ENCODE data around the gene PHLPP2.

Gene PHLPP2

DNA sequence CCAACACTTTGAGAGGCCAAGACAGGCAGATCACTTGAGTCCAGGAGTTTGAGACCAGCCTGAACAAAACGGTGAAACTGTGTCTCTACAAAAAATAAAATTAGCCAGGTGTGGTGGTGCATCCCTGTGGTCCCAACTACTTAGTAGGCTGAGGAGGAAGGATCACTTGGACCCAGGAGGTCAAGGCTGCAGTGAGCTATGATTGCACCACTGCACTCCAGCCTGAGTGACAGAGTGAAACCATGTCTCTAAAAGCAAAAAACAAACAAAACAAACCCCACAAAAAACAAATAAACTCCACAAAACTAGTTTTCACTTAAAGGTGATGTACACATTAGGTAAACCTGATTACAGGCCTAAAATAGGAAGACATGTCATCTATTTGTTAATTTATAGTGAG is 58.2 kb downstream of the PHLPP2 start:
- Histone ChIP-seq H3K9ac (ENCODE audit: low read depth, low read length) (no peak overlapping the region), H4K20me1 (ENCODE audit: insufficient read depth, low read length) (no peaks in the 10 kb centered on the region), H3K27ac (ENCODE audit: low read length) (no peak overlapping the region), H3K79me2 (ENCODE audit: insufficient read depth, low read length) (no peaks in the 10 kb centered on the region), H3K27me3 (ENCODE audit: insufficient read depth, low read length, poor library complexity) (no peaks in the 10 kb centered on the region), H3K4me1 (ENCODE audit: insufficient read depth, low read length) (no peaks in the 10 kb centered on the region), H3K36me3 (ENCODE audit: insufficient read depth, low read length) (peaks cover 45% of the 10 kb centered on the region; the same call in 1 of the 2 replicates), H3K4me2 (ENCODE audit: insufficient read depth, low read length) (no peak overlapping the region), H3K9me3 (ENCODE audit: insufficient read depth, low read length, severe bottlenecking) (no peaks in the 10 kb centered on the region), H3K4me3 (ENCODE audit: low read depth in 1 of 2, low read length in 2 of 2) (no peak overlapping the region), H2AFZ (ENCODE audit: low read depth, low read length) (no peak overlapping the region)
- DNase-seq (no peak), ATAC-seq (ENCODE audit: insufficient read depth, low read depth) (no peak)
- TF ChIP-seq EZH2 (IDR thresholded peaks at IDR 0.05; ENCODE audit: borderline replicate concordance, low read depth, low read length, severe bottlenecking): no peak
- TF ChIP-seq, protein P1, sequence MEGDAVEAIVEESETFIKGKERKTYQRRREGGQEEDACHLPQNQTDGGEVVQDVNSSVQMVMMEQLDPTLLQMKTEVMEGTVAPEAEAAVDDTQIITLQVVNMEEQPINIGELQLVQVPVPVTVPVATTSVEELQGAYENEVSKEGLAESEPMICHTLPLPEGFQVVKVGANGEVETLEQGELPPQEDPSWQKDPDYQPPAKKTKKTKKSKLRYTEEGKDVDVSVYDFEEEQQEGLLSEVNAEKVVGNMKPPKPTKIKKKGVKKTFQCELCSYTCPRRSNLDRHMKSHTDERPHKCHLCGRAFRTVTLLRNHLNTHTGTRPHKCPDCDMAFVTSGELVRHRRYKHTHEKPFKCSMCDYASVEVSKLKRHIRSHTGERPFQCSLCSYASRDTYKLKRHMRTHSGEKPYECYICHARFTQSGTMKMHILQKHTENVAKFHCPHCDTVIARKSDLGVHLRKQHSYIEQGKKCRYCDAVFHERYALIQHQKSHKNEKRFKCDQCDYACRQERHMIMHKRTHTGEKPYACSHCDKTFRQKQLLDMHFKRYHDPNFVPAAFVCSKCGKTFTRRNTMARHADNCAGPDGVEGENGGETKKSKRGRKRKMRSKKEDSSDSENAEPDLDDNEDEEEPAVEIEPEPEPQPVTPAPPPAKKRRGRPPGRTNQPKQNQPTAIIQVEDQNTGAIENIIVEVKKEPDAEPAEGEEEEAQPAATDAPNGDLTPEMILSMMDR (IDR thresholded peaks at IDR 0.05; ENCODE audit: borderline replicate concordance, extremely low read depth, low read length, poor library complexity, severe bottlenecking): no peak

DNA sequence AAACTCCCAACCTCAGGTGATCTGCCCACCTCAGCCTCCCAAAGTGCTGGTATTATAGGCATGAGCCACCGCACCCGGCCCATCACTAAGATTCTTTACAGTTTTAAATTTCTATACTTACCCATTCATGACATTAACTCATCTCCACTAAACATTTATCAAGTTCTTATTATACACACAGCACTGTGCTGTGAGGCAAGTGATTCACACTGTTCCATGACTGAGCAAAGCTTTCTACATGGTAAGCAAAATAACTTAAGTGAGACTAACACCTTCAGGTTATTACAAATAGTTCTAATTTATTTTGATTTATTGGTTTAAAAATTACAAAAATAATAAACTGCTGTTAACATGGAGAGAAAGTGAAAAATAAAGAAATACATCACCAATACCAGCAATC is 65.0 kb downstream of the PHLPP2 start:
- Histone ChIP-seq H3K27me3 (ENCODE audit: insufficient read depth, low read length, poor library complexity) (no peaks in the 10 kb centered on the region), H3K9ac (ENCODE audit: low read depth, low read length) (no peak overlapping the region), H3K4me3 (ENCODE audit: low read depth in 1 of 2, low read length in 2 of 2) (no peak overlapping the region), H3K27ac (ENCODE audit: low read length) (no peak overlapping the region), H3K36me3 (ENCODE audit: insufficient read depth, low read length) (peaks cover 38% of the 10 kb centered on the region), H4K20me1 (ENCODE audit: insufficient read depth, low read length) (no peaks in the 10 kb centered on the region), H3K79me2 (ENCODE audit: insufficient read depth, low read length) (no peaks in the 10 kb centered on the region), H3K4me2 (ENCODE audit: insufficient read depth, low read length) (no peak overlapping the region), H3K9me3 (ENCODE audit: insufficient read depth, low read length, severe bottlenecking) (no peaks in the 10 kb centered on the region), H2AFZ (ENCODE audit: low read depth, low read length) (no peak overlapping the region), H3K4me1 (ENCODE audit: insufficient read depth, low read length) (no peaks in the 10 kb centered on the region)
- no peak for ATAC-seq (ENCODE audit: insufficient read depth, low read depth)
- DNase-seq: no peak
- TF ChIP-seq, protein P1 (IDR thresholded peaks at IDR 0.05; ENCODE audit: borderline replicate concordance, extremely low read depth, low read length, poor library complexity, severe bottlenecking): no peak
- TF ChIP-seq EZH2 (IDR thresholded peaks at IDR 0.05; ENCODE audit: borderline replicate concordance, low read depth, low read length, severe bottlenecking): no peak

DNA sequence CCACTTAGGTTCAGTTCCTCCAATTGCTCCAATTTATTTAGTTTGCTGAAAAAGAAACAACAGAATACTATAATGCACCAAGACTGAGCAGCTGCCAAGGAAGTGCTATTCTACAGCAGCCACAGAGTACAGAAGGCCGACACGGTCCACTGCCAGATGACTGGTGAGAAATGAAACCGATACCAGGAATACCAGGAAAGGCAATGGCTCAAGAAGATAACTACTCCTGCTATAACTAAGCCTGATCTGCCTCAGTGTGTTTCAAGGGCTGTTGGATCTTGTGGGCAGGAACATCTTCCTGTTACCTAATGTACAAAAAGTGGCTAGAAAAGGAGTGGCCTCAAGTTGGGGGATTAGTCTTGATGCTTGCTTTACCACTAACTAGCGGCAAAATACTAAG is 65.7 kb downstream of the PHLPP2 start:
- Histone ChIP-seq H2AFZ (ENCODE audit: low read depth, low read length) (no peak overlapping the region), H4K20me1 (ENCODE audit: insufficient read depth, low read length) (no peaks in the 10 kb centered on the region), H3K4me3 (ENCODE audit: low read depth in 1 of 2, low read length in 2 of 2) (no peak overlapping the region), H3K9me3 (ENCODE audit: insufficient read depth, low read length, severe bottlenecking) (no peaks in the 10 kb centered on the region), H3K36me3 (ENCODE audit: insufficient read depth, low read length) (peaks cover 39% of the 10 kb centered on the region), H3K27ac (ENCODE audit: low read length) (no peak overlapping the region), H3K4me1 (ENCODE audit: insufficient read depth, low read length) (no peaks in the 10 kb centered on the region), H3K9ac (ENCODE audit: low read depth, low read length) (no peak overlapping the region), H3K27me3 (ENCODE audit: insufficient read depth, low read length, poor library complexity) (no peaks in the 10 kb centered on the region), H3K79me2 (ENCODE audit: insufficient read depth, low read length) (no peaks in the 10 kb centered on the region), H3K4me2 (ENCODE audit: insufficient read depth, low read length) (no peak overlapping the region)
- TF ChIP-seq EZH2 (IDR thresholded peaks at IDR 0.05; ENCODE audit: borderline replicate concordance, low read depth, low read length, severe bottlenecking): no peak
- TF ChIP-seq, protein P1 (IDR thresholded peaks at IDR 0.05; ENCODE audit: borderline replicate concordance, extremely low read depth, low read length, poor library complexity, severe bottlenecking): no peak
- no peak for DNase-seq
- no peak for ATAC-seq (ENCODE audit: insufficient read depth, low read depth)

DNA sequence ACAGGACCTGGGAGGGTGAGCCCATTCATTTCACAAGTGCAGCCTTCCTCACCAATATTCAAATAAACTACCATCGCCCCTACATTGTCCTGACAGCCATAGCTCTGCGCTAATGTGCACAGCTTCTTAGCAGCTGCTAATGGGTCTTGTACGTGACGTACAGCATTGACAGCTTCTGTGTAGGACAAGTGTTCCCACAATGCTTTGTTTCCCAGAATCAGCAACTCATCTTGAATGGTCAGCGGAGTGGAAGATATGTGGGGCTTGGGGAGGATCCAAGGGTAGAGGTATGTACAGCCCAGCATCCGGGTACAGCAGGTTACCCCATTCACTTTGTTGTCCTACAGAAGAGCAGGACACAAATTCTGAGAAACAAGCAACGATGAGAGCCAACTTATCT is 74.8 kb downstream of the PHLPP2 start:
- Histone ChIP-seq H3K36me3 (ENCODE audit: insufficient read depth, low read length) (peaks cover 27% of the 10 kb centered on the region), H3K4me3 (ENCODE audit: low read depth in 1 of 2, low read length in 2 of 2) (no peak overlapping the region), H3K4me1 (ENCODE audit: insufficient read depth, low read length) (no peaks in the 10 kb centered on the region), H4K20me1 (ENCODE audit: insufficient read depth, low read length) (no peaks in the 10 kb centered on the region), H3K27me3 (ENCODE audit: insufficient read depth, low read length, poor library complexity) (no peaks in the 10 kb centered on the region), H3K9me3 (ENCODE audit: insufficient read depth, low read length, severe bottlenecking) (no peaks in the 10 kb centered on the region), H3K9ac (ENCODE audit: low read depth, low read length) (no peak overlapping the region), H3K79me2 (ENCODE audit: insufficient read depth, low read length) (no peaks in the 10 kb centered on the region), H3K4me2 (ENCODE audit: insufficient read depth, low read length) (no peak overlapping the region), H2AFZ (ENCODE audit: low read depth, low read length) (no peak overlapping the region), H3K27ac (ENCODE audit: low read length) (no peak overlapping the region)
- no peak for DNase-seq
- TF ChIP-seq, protein P1 (IDR thresholded peaks at IDR 0.05; ENCODE audit: borderline replicate concordance, extremely low read depth, low read length, poor library complexity, severe bottlenecking): no peak
- TF ChIP-seq EZH2 (IDR thresholded peaks at IDR 0.05; ENCODE audit: borderline replicate concordance, low read depth, low read length, severe bottlenecking): no peak
- no peak for ATAC-seq (ENCODE audit: insufficient read depth, low read depth)

All from DND-41 (cell line).